HL-60 (cell line): ENCODE results near the gene FYB2.

ENCODE experiments used
- DNase-seq, 2 experiments: peaks; one replicate each; pipeline ENCODE4 v3.0.0-alpha.2; 2010 to 2020; ENCODE audit warnings: low read depth in 1 of 2, low spot score in 1 of 2
- H3K27ac ChIP-seq: fragments of 250-450 bp; sonication (Bioruptor Pico); replicated peaks from 2 replicates; pipeline ENCODE4 v1.5.1; 2020; ENCODE audit warnings: mild to moderate bottlenecking, moderate library complexity
- H3K27me3 ChIP-seq: fragments of 250-450 bp; sonication (Bioruptor Pico); 2 replicates; pipeline ENCODE4 v1.5.1; 2021; ENCODE audit warnings: mild to moderate bottlenecking, moderate library complexity; ENCODE audit not compliant: insufficient read depth, poor library complexity, severe bottlenecking
- H3K4me3 ChIP-seq: replicated peaks from 2 replicates; pipeline ENCODE4 v1.5.1; 2011; ENCODE audit warnings: mild to moderate bottlenecking, control low read depth, low read length; ENCODE audit not compliant: insufficient read depth
- GABPA ChIP-seq: IDR thresholded peaks from 2 replicates; pipeline ENCODE4 v1.6.1; 2012; ENCODE audit warnings: low read depth
- POLR2AphosphoS5 ChIP-seq: IDR thresholded peaks from 2 replicates; pipeline ENCODE4 v1.6.1; 2012; ENCODE audit warnings: low read depth
- SPI1 ChIP-seq: IDR thresholded peaks from 2 replicates; pipeline ENCODE4 v1.6.1; 2012; ENCODE audit warnings: low read depth, mild to moderate bottlenecking, borderline replicate concordance
- TF ChIP-seq, protein P1 (sequence below): IDR thresholded peaks from 2 replicates; pipeline ENCODE4 v1.6.1; 2012; ENCODE audit warnings: low read depth; ENCODE audit not compliant: insufficient replicate concordance
- TF ChIP-seq, protein P2 (sequence below): IDR thresholded peaks from one replicate; pipeline ENCODE4 v1.5.1; 2011; ENCODE audit warnings: low read length, control low read depth, inconsistent platforms; ENCODE audit not compliant: insufficient read depth

The FYB2 gene

DNA sequence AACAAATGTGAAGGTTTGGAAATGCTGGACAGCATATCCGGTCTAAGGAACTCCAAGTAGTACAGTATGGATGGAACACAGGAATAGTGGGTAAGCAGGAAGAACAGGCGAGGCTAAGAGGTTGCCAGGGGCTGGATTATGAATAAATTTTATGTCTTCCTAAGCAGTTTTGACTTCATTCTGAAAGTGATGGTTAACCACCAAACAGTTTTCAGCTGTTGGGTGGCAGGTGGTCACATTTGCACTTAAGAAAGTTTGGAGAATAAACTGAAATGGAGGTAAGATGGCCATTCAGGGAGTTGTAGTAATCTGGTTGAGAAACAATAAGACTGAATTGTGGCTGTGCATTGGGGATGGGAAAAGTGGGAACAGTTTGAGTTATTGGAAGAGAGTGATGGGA lies 90.2 kb downstream of the FYB2 start:
- Histone ChIP-seq H3K27ac (no peak overlapping the region), H3K4me3 (no peak overlapping the region), H3K27me3 (no peaks in the 10 kb centered on the region)
- no peak for TF ChIP-seq SPI1
- TF ChIP-seq POLR2AphosphoS5: no peak
- TF ChIP-seq, protein P1, sequence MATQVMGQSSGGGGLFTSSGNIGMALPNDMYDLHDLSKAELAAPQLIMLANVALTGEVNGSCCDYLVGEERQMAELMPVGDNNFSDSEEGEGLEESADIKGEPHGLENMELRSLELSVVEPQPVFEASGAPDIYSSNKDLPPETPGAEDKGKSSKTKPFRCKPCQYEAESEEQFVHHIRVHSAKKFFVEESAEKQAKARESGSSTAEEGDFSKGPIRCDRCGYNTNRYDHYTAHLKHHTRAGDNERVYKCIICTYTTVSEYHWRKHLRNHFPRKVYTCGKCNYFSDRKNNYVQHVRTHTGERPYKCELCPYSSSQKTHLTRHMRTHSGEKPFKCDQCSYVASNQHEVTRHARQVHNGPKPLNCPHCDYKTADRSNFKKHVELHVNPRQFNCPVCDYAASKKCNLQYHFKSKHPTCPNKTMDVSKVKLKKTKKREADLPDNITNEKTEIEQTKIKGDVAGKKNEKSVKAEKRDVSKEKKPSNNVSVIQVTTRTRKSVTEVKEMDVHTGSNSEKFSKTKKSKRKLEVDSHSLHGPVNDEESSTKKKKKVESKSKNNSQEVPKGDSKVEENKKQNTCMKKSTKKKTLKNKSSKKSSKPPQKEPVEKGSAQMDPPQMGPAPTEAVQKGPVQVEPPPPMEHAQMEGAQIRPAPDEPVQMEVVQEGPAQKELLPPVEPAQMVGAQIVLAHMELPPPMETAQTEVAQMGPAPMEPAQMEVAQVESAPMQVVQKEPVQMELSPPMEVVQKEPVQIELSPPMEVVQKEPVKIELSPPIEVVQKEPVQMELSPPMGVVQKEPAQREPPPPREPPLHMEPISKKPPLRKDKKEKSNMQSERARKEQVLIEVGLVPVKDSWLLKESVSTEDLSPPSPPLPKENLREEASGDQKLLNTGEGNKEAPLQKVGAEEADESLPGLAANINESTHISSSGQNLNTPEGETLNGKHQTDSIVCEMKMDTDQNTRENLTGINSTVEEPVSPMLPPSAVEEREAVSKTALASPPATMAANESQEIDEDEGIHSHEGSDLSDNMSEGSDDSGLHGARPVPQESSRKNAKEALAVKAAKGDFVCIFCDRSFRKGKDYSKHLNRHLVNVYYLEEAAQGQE: no peak
- TF ChIP-seq GABPA: no peak
- TF ChIP-seq, protein P2, sequence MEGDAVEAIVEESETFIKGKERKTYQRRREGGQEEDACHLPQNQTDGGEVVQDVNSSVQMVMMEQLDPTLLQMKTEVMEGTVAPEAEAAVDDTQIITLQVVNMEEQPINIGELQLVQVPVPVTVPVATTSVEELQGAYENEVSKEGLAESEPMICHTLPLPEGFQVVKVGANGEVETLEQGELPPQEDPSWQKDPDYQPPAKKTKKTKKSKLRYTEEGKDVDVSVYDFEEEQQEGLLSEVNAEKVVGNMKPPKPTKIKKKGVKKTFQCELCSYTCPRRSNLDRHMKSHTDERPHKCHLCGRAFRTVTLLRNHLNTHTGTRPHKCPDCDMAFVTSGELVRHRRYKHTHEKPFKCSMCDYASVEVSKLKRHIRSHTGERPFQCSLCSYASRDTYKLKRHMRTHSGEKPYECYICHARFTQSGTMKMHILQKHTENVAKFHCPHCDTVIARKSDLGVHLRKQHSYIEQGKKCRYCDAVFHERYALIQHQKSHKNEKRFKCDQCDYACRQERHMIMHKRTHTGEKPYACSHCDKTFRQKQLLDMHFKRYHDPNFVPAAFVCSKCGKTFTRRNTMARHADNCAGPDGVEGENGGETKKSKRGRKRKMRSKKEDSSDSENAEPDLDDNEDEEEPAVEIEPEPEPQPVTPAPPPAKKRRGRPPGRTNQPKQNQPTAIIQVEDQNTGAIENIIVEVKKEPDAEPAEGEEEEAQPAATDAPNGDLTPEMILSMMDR: no peak
- DNase-seq: no peak

DNA sequence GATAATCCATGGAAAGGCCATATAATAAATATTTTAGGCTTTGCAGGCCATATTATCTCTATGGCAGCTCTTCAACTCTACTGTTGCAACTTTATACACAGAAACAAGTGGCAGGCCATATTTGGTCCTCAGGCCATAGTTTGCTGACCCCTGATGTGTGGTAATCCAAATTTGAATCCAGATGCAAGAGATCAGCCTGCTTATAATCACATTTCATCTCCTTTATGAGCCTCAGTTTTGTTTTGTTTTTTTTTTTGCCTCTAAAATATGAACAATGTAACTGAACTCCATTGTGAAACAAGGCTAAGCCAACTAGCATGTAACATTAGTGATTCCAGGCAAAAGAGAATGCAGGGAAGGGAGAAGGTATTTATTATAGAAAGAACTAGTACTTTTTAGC lies 92.5 kb downstream of the FYB2 start:
- no peak for DNase-seq
- H3K27me3 ChIP-seq: no peaks in the 10 kb centered on the region
- no peak overlapping the region for H3K4me3 ChIP-seq
- TF ChIP-seq GABPA: no peak
- TF ChIP-seq, protein P1: no peak
- TF ChIP-seq POLR2AphosphoS5: no peak
- TF ChIP-seq, protein P2: no peak
- TF ChIP-seq SPI1: no peak
- no peak overlapping the region for H3K27ac ChIP-seq

DNA sequence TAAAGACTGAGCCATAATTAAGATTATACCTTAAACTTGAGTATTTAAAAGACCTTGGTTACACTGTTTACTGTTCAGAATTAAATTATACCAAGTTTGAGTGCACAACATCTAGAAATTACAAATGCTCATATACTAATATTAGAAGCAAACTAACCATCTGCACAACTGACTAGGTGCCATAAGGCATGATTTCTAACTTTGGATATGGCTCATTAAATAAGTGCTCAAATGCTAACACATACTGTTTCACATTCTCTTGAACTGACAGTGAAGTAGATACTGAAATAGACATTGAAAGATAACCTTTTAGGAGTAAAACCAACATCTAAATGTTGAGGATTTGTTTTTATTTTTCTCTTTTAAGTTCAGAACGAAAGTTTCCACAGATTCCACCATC lies 100.0 kb downstream of the FYB2 start:
- no peak overlapping the region for H3K4me3 ChIP-seq
- no peak for DNase-seq
- TF ChIP-seq, protein P1: no peak
- TF ChIP-seq SPI1: no peak
- TF ChIP-seq, protein P2: no peak
- TF ChIP-seq GABPA: no peak
- no peak for TF ChIP-seq POLR2AphosphoS5
- no peaks in the 10 kb centered on the region for H3K27me3 ChIP-seq
- H3K27ac ChIP-seq: no peak overlapping the region
